ENCODE measurements around the gene DQX1.
A peak's percentile ranks its signal among the peaks of the same experiment; 100 is the strongest.

Gene DQX1

GRCh38 chr2:74514368-74515270 is 11.4 kb downstream of the DQX1 start, which contains the start of gene TLX2:
TSS of gene TLX2 (plus strand) at chr2:74514450. CDS start at chr2:74514807, 357 bp downstream.
- H3K27me3 Mint-ChIP-seq (ENCODE audit: low read depth) = peaks cover 82% of the 10 kb centered on the region
- peaks cover 8% of the 10 kb centered on the region for H3K36me3 Mint-ChIP-seq (ENCODE audit: low read depth)
- no peak within 1 kb of the TSS for H3K27ac Mint-ChIP-seq
- H3K4me3 Mint-ChIP-seq = peak within 1 kb of the TSS; percentile 80
- H3K4me1 Mint-ChIP-seq (ENCODE audit: low read depth) = peaks cover 21% of the 10 kb centered on the region
- H3K9me3 Mint-ChIP-seq = no peaks in the 10 kb centered on the region

GRCh38 chr2:74513605-74514367 is 12.2 kb downstream of the DQX1 start:
- H3K4me3 Mint-ChIP-seq = peak overlapping the region; percentile 65
- H3K9me3 Mint-ChIP-seq = no peaks in the 10 kb centered on the region
- no peak overlapping the region for H3K27ac Mint-ChIP-seq
- peaks cover 22% of the 10 kb centered on the region for H3K4me1 Mint-ChIP-seq (ENCODE audit: low read depth)
- H3K36me3 Mint-ChIP-seq (ENCODE audit: low read depth) = peaks cover 8% of the 10 kb centered on the region
- peaks cover 77% of the 10 kb centered on the region for H3K27me3 Mint-ChIP-seq (ENCODE audit: low read depth)

GRCh38 chr2:74512744-74513604 is 13.1 kb downstream of the DQX1 start:
- Mint-ChIP-seq H3K27ac (no peak overlapping the region), H3K27me3 (ENCODE audit: low read depth) (peaks cover 68% of the 10 kb centered on the region), H3K9me3 (no peaks in the 10 kb centered on the region), H3K4me1 (ENCODE audit: low read depth) (peaks cover 29% of the 10 kb centered on the region), H3K36me3 (ENCODE audit: low read depth) (peaks cover 11% of the 10 kb centered on the region), H3K4me3 (peak overlapping the region; percentile 65)

GRCh38 chr2:74511104-74511989 is 14.7 kb downstream of the DQX1 start:
- Mint-ChIP-seq H3K4me3 (no peak overlapping the region), H3K27ac (no peak overlapping the region), H3K4me1 (ENCODE audit: low read depth) (peaks cover 37% of the 10 kb centered on the region), H3K9me3 (no peaks in the 10 kb centered on the region), H3K27me3 (ENCODE audit: low read depth) (peaks cover 56% of the 10 kb centered on the region), H3K36me3 (ENCODE audit: low read depth) (peaks cover 13% of the 10 kb centered on the region)

- H3K4me1 Mint-ChIP-seq (ENCODE audit: low read depth) = peaks cover 39% of the 10 kb centered on the region
- H3K36me3 Mint-ChIP-seq (ENCODE audit: low read depth) = peaks cover 17% of the 10 kb centered on the region
- peaks cover 48% of the 10 kb centered on the region for H3K27me3 Mint-ChIP-seq (ENCODE audit: low read depth)
- no peak overlapping the region for H3K27ac Mint-ChIP-seq
- no peaks in the 10 kb centered on the region for H3K9me3 Mint-ChIP-seq
- H3K4me3 Mint-ChIP-seq = no peak overlapping the region
Observed at GRCh38 chr2:74510272-74510671, 15.8 kb downstream of the DQX1 start.

GRCh38 chr2:74507926-74508520 is 18.0 kb downstream of the DQX1 start:
- Mint-ChIP-seq H3K27ac (peak overlapping the region; percentile 100), H3K27me3 (ENCODE audit: low read depth) (peaks cover 43% of the 10 kb centered on the region), H3K36me3 (ENCODE audit: low read depth) (peaks cover 27% of the 10 kb centered on the region), H3K4me1 (ENCODE audit: low read depth) (peaks cover 46% of the 10 kb centered on the region), H3K4me3 (peak overlapping the region; percentile 99), H3K9me3 (no peaks in the 10 kb centered on the region)

- Mint-ChIP-seq H3K27me3 (ENCODE audit: low read depth) (peaks cover 43% of the 10 kb centered on the region), H3K4me1 (ENCODE audit: low read depth) (peaks cover 50% of the 10 kb centered on the region), H3K4me3 (peak within 1 kb of the TSS; percentile 99), H3K36me3 (ENCODE audit: low read depth) (peaks cover 27% of the 10 kb centered on the region), H3K9me3 (no peaks in the 10 kb centered on the region), H3K27ac (peak within 1 kb of the TSS; percentile 100)
Observed at GRCh38 chr2:74507145-74507925, 18.7 kb downstream of the DQX1 start, which contains the start of gene PCGF1. TSS of gene PCGF1 (minus strand) at chr2:74507695. CDS start at chr2:74507668, 27 bp downstream.

- Mint-ChIP-seq H3K4me1 (ENCODE audit: low read depth) (peaks cover 50% of the 10 kb centered on the region), H3K36me3 (ENCODE audit: low read depth) (peaks cover 29% of the 10 kb centered on the region), H3K27me3 (ENCODE audit: low read depth) (peaks cover 45% of the 10 kb centered on the region), H3K27ac (no peak overlapping the region), H3K4me3 (peak overlapping the region; percentile 69), H3K9me3 (no peaks in the 10 kb centered on the region)
Observed at GRCh38 chr2:74505448-74506246, 20.4 kb downstream of the DQX1 start.

- peak overlapping the region; percentile 69 for H3K4me3 Mint-ChIP-seq
- H3K4me1 Mint-ChIP-seq (ENCODE audit: low read depth) = peaks cover 46% of the 10 kb centered on the region
- H3K27me3 Mint-ChIP-seq (ENCODE audit: low read depth) = peaks cover 47% of the 10 kb centered on the region
- peaks cover 33% of the 10 kb centered on the region for H3K36me3 Mint-ChIP-seq (ENCODE audit: low read depth)
- no peaks in the 10 kb centered on the region for H3K9me3 Mint-ChIP-seq
- peak overlapping the region; percentile 50 for H3K27ac Mint-ChIP-seq
Observed at GRCh38 chr2:74504591-74504990, 21.4 kb downstream of the DQX1 start.

- H3K27ac Mint-ChIP-seq = peak overlapping the region; percentile 50
- peaks cover 33% of the 10 kb centered on the region for H3K36me3 Mint-ChIP-seq (ENCODE audit: low read depth)
- peaks cover 49% of the 10 kb centered on the region for H3K4me1 Mint-ChIP-seq (ENCODE audit: low read depth)
- H3K27me3 Mint-ChIP-seq (ENCODE audit: low read depth) = peaks cover 51% of the 10 kb centered on the region
- peak overlapping the region; percentile 80 for H3K4me3 Mint-ChIP-seq
- H3K9me3 Mint-ChIP-seq = no peaks in the 10 kb centered on the region
Observed at GRCh38 chr2:74503506-74504475, 22.2 kb downstream of the DQX1 start.

Data from T-helper 1 cell treated with Interleukin-12 subunit alpha and Interleukin-12 subunit beta and Interleukin-4 antibody, amounts not matched to agents 30 μg/mL and 1 μg/mL, for 36 hours (primary cell).